IMR-90 (cell line): Measurements from ENCODE around the gene CEP290. TPM values are rescaled to one million over a fixed set of nuclear protein-coding genes. Genes with fewer than 3 reads are reported as not detected.
"Not testable (repeated sequence)": the region's sequence is repeated elsewhere in the genome, so short reads cannot be mapped to it uniquely, and the experiment has no call there.

Experiments used
- ATAC-seq: fragments of 200-7000 bp; cut with Tn5 transposase; 2 replicates; pipeline ENCODE4 v1.9.1; 2020; ENCODE audit warnings: low read depth, mild to moderate bottlenecking, moderate library complexity
- BruUV-seq: library from RNA; stranded (reverse); fragments of 400-500 nt; replicated peaks from 2 replicates; lab custom pipeline; 2021; lab: Mats Ljungman, UMichigan
- CTCF ChIA-PET: fragments of 300-600 bp; formaldehyde crosslinking; extraction: SDS; loops from one replicate; lab custom pipeline; 2021; ENCODE audit warnings: antibody characterized with exemption; lab: Yijun Ruan, JAX
- POLR2A ChIA-PET: fragments of 300-600 bp; sonication (Branson Sonifier 250); formaldehyde crosslinking; loops from one replicate; lab custom pipeline; 2022; ENCODE audit warnings: antibody characterized with exemption; ENCODE audit not compliant: unreplicated experiment; lab: Charles Lee
- DNase-seq: peaks from one replicate; pipeline ENCODE4 v3.0.0; 2013
- H2AFZ ChIP-seq: replicated peaks from 2 replicates; pipeline ENCODE3; 2013; ENCODE audit warnings: low read length, mild to moderate bottlenecking; ENCODE audit not compliant: poor library complexity
- H2AK5ac ChIP-seq: 2 replicates; pipeline ENCODE4 v1.6.1; 2013; ENCODE audit warnings: low read depth, low read length, inconsistent platforms
- H2AK9ac ChIP-seq: replicated peaks from 2 replicates; pipeline ENCODE3; 2013; ENCODE audit warnings: mild to moderate bottlenecking, low read depth, low read length, moderate library complexity; ENCODE audit not compliant: poor library complexity
- H2BK120ac ChIP-seq: 2 replicates; pipeline ENCODE4 v1.6.1; 2013; ENCODE audit warnings: low read depth, low read length, inconsistent platforms
- H2BK15ac ChIP-seq: 3 replicates; pipeline ENCODE4 v1.6.1; 2013; ENCODE audit warnings: low read depth, low read length, inconsistent platforms
- H2BK20ac ChIP-seq: 2 replicates; pipeline ENCODE4 v1.6.1; 2013; ENCODE audit warnings: low read depth, mild to moderate bottlenecking, inconsistent platforms, low read length, moderate library complexity
- H2BK5ac ChIP-seq: 2 replicates; pipeline ENCODE4 v1.6.1; 2013; ENCODE audit warnings: mild to moderate bottlenecking, low read depth, low read length, inconsistent platforms; ENCODE audit not compliant: poor library complexity, severe bottlenecking
- H3K14ac ChIP-seq: replicated peaks from 2 replicates; pipeline ENCODE4 v1.6.1; 2013; ENCODE audit warnings: low read depth, low read length, inconsistent platforms
- H3K18ac ChIP-seq: 2 replicates; pipeline ENCODE4 v1.6.1; 2013; ENCODE audit warnings: low read depth, low read length, control low read depth
- H3K23ac ChIP-seq: 2 replicates; pipeline ENCODE4 v1.6.1; 2013; ENCODE audit warnings: low read depth, low read length, inconsistent platforms
- H3K27ac ChIP-seq: 2 replicates; pipeline ENCODE4 v1.5.1; 2013; ENCODE audit warnings: mild to moderate bottlenecking, control low read depth, low read length; ENCODE audit not compliant: insufficient read depth
- H3K27me3 ChIP-seq: 2 replicates; pipeline ENCODE4 v1.6.1; 2013; ENCODE audit warnings: low read length; ENCODE audit not compliant: control insufficient read depth, insufficient read depth
- H3K36me3 ChIP-seq: 2 replicates; pipeline ENCODE4 v1.6.1; 2013; ENCODE audit warnings: low read length, mixed read lengths; ENCODE audit not compliant: control insufficient read depth, insufficient read depth
- H3K4ac ChIP-seq: 2 replicates; pipeline ENCODE4 v1.6.1; 2013; ENCODE audit warnings: low read depth, low read length, inconsistent platforms
- H3K4me1 ChIP-seq: 2 replicates; pipeline ENCODE4 v1.6.1; 2013; ENCODE audit warnings: low read length, mixed read lengths; ENCODE audit not compliant: control insufficient read depth, insufficient read depth
- H3K4me2 ChIP-seq: 2 replicates; pipeline ENCODE4 v1.6.1; 2013; ENCODE audit warnings: low read depth, mild to moderate bottlenecking, control low read depth, low read length, moderate library complexity
- H3K4me3 ChIP-seq: 2 replicates; pipeline ENCODE4 v1.5.1; 2013; ENCODE audit warnings: low read depth, mild to moderate bottlenecking, control low read depth, low read length, moderate library complexity; ENCODE audit not compliant: insufficient read depth
- H3K56ac ChIP-seq: 2 replicates; pipeline ENCODE4 v1.6.1; 2013; ENCODE audit warnings: low read length, inconsistent platforms; ENCODE audit not compliant: insufficient read depth; ENCODE audit errors: extremely low read depth
- H3K79me1 ChIP-seq, 2 experiments: 2 replicates each; pipeline ENCODE4 v1.6.1; 2013; ENCODE audit warnings: low read length in 2 of 2, inconsistent platforms in 1 of 2, low read depth in 1 of 2
- H3K9ac ChIP-seq: 2 replicates; pipeline ENCODE4 v1.6.1; 2013; ENCODE audit warnings: low read depth, low read length, control low read depth
- H3K9me1 ChIP-seq: 2 replicates; pipeline ENCODE4 v1.6.1; 2013; ENCODE audit warnings: low read length, inconsistent platforms; ENCODE audit not compliant: insufficient read depth
- H3K9me3 ChIP-seq: 2 replicates; pipeline ENCODE4 v1.6.1; 2013; ENCODE audit warnings: low read length; ENCODE audit not compliant: control insufficient read depth, insufficient read depth
- H4K20me1 ChIP-seq: 2 replicates; pipeline ENCODE4 v1.6.1; 2013; ENCODE audit warnings: low read length, inconsistent platforms; ENCODE audit not compliant: insufficient read depth
- H4K5ac ChIP-seq: 2 replicates; pipeline ENCODE4 v1.6.1; 2013; ENCODE audit warnings: mild to moderate bottlenecking, low read depth, low read length, control low read depth
- H4K8ac ChIP-seq, 2 experiments: 2 replicates each; pipeline ENCODE4 v1.6.1; 2013; ENCODE audit warnings: low read depth in 2 of 2, low read length in 2 of 2, control low read depth in 1 of 2, inconsistent platforms in 1 of 2
- H4K91ac ChIP-seq: 2 replicates; pipeline ENCODE4 v1.6.1; 2013; ENCODE audit warnings: low read depth, low read length, inconsistent platforms; ENCODE audit not compliant: insufficient read depth
- WGBS, 2 experiments: methylation state at CpG; one replicate each; pipeline versions ENCODE4 v1.1.5 to v1.1.7; 2013; ENCODE audit warnings: missing lambda C conversion rate in 2 of 2; ENCODE audit not compliant: insufficient read length in 1 of 2; ENCODE audit errors: extremely low coverage in 2 of 2; 5-methylcytosine and 5-hydroxymethylcytosine counted together
- dilution Hi-C: fragments of 300-500 bp; cut with HindIII; formaldehyde crosslinking; loops from one replicate; pipeline ENCODE4 v1.14.3; 2018; ENCODE audit warnings: low sequenced_read_pairs; ENCODE audit not compliant: unreplicated experiment
- in situ Hi-C: fragments of 300-500 bp; cut with MboI; formaldehyde crosslinking; loops from 3 replicates; pipeline ENCODE4 v1.14.3; 2019; ENCODE audit warnings: low sequenced_read_pairs, inconsistent platforms, mixed read lengths
- intact Hi-C: fragments of 100-400 bp; cut with micrococcal nuclease; formaldehyde crosslinking; loops from 2 replicates; pipeline ENCODE4 v1.10.0; 2022
- polyA plus RNA-seq, 3 experiments: library from polyadenylated mRNA; depleted of rRNA; stranded (reverse); fragments of >200 nt; gene quantifications; 2 replicates each; pipeline ENCODE4 v1.2.3, GENCODE V29; 2012; ENCODE audit warnings: low replicate concordance in 1 of 3
- total RNA-seq: library from RNA; depleted of rRNA; stranded (reverse); fragments of >200 nt; gene quantifications from 2 replicates; pipeline ENCODE4 v1.2.3, GENCODE V29; 2012

The CEP290 gene
- total and polyA plus RNA-seq, 2 of the 4 experiments (the other 2 are of a cell fraction) = 4.3 to 7.9 TPM

DNA sequence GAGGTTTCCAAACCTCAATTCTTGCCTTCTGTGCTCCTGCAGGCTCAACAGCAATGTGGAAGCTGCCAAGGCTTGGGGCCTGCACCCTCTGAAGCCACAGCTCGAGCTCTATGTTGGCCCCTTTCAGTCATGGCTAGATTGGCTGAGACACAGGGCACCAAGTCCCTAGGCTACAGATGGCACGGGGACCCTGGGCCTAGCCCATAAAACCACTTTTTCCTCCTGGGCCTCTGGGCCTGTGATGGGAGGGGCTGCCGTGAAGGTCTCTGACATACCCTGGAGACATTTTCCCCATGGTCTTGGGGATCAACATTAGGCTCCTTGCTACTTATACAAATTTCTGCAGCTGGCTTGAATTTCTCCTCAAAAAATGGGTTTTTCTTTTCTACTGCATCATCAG, 110.7 kb downstream of the CEP290 start:
- H3K23ac ChIP-seq, H2AK5ac ChIP-seq, H3K14ac ChIP-seq, DNase-seq, in situ Hi-C loops, H4K5ac ChIP-seq, H3K56ac ChIP-seq, H2BK20ac ChIP-seq, H2BK15ac ChIP-seq, H3K4me1 ChIP-seq, H3K27ac ChIP-seq, H2AFZ ChIP-seq, H3K18ac ChIP-seq, H4K8ac ChIP-seq, H4K20me1 ChIP-seq, ATAC-seq, intact Hi-C loops, H3K4me2 ChIP-seq, H3K36me3 ChIP-seq, H3K9me3 ChIP-seq, H3K4me3 ChIP-seq, H3K9ac ChIP-seq, H3K4ac ChIP-seq, POLR2A ChIA-PET, H3K79me1 ChIP-seq, H2BK5ac ChIP-seq, CTCF ChIA-PET, H3K27me3 ChIP-seq, BruUV-seq, H4K91ac ChIP-seq, dilution Hi-C loops, H3K9me1 ChIP-seq, H2BK120ac ChIP-seq, H2AK9ac ChIP-seq: not testable (repeated sequence)
- WGBS, 2 experiments = no CpG with 5 or more reads among the region's 3 CpGs
